Measurements from ENCODE around the gene E4F1.

DNA sequence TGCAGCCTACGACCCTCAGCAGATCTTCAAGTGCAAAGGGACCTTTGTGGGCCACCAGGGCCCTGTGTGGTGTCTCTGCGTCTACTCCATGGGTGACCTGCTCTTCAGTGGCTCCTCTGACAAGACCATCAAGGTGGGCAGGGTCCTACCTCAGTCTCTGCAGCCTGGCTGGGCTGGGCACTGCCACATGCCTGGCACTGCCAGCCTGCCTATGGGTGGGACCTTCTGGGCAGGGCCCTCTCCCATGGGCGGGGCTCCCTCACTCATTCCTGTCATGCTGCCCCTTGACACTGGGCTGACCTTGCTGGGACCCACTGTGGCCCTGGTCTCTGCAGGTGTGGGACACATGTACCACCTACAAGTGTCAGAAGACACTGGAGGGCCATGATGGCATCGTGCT lies 49.5 kb upstream of the E4F1 start:
- TF ChIP-seq KLF12 (CRISPR knock-in tag; IDR thresholded peaks at IDR 0.05; ENCODE audit: borderline replicate concordance) (no peak), ZNF335 (CRISPR knock-in tag; IDR thresholded peaks at IDR 0.05) (no peak), TARDBP (CRISPR knock-in tag; IDR thresholded peaks at IDR 0.05) (no peak), BHLHE40 (IDR thresholded peaks at IDR 0.05; ENCODE audit: low read length) (no peak), CHD2 (IDR thresholded peaks at IDR 0.05; ENCODE audit: low read depth, low read length) (no peak), NFE2L1 (CRISPR knock-in tag; IDR thresholded peaks at IDR 0.05; ENCODE audit: borderline replicate concordance) (no peak)
- TF ChIP-seq, protein P1, sequence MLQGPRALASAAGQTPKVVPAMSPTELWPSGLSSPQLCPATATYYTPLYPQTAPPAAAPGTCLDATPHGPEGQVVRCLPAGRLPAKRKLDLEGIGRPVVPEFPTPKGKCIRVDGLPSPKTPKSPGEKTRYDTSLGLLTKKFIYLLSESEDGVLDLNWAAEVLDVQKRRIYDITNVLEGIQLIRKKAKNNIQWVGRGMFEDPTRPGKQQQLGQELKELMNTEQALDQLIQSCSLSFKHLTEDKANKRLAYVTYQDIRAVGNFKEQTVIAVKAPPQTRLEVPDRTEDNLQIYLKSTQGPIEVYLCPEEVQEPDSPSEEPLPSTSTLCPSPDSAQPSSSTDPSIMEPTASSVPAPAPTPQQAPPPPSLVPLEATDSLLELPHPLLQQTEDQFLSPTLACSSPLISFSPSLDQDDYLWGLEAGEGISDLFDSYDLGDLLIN (CRISPR knock-in tag; IDR thresholded peaks at IDR 0.05; ENCODE audit: borderline replicate concordance), result no peak
